PC-3 (cell line): ENCODE data around the gene RAB3C.

Experiments
- EZH2 ChIP-seq: fragments of 300-600 bp; sonication (generic); IDR thresholded peaks from one replicate; pipeline ENCODE4 v1.6.1; 2017; ENCODE audit warnings: antibody characterized with exemption, mild to moderate bottlenecking, low read length; ENCODE audit not compliant: unreplicated experiment
- TF ChIP-seq, protein P1 (sequence below): fragments of 300-600 bp; sonication (generic); conservative IDR thresholded peaks from 2 replicates; pipeline ENCODE4 v1.5.1; 2017; ENCODE audit warnings: antibody characterized with exemption, low read depth, mild to moderate bottlenecking, low read length

- TF ChIP-seq, protein P1, sequence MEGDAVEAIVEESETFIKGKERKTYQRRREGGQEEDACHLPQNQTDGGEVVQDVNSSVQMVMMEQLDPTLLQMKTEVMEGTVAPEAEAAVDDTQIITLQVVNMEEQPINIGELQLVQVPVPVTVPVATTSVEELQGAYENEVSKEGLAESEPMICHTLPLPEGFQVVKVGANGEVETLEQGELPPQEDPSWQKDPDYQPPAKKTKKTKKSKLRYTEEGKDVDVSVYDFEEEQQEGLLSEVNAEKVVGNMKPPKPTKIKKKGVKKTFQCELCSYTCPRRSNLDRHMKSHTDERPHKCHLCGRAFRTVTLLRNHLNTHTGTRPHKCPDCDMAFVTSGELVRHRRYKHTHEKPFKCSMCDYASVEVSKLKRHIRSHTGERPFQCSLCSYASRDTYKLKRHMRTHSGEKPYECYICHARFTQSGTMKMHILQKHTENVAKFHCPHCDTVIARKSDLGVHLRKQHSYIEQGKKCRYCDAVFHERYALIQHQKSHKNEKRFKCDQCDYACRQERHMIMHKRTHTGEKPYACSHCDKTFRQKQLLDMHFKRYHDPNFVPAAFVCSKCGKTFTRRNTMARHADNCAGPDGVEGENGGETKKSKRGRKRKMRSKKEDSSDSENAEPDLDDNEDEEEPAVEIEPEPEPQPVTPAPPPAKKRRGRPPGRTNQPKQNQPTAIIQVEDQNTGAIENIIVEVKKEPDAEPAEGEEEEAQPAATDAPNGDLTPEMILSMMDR = no peak
- no peak for TF ChIP-seq EZH2
These were observed 31.4 kb upstream of the RAB3C start for GRCh38 chr5:58551492-58551891.
